ENCODE measurements around the gene MORF4L1.

DNA sequence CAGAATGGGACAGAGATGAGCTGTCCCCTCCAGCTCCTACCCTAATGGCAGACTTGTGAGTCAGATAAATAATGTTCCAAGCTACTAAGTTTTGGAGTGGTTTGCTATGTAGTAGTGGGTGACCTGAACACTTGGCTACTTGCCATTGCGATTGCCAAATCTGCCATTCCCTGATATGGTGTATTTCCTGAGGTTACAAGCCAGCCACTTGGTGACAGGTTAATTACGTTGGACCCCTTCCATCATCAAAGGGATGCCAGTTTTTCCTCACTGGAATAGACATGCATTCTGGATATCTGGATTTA is 33.6 kb downstream of the MORF4L1 start:
- TF ChIP-seq, protein P1, sequence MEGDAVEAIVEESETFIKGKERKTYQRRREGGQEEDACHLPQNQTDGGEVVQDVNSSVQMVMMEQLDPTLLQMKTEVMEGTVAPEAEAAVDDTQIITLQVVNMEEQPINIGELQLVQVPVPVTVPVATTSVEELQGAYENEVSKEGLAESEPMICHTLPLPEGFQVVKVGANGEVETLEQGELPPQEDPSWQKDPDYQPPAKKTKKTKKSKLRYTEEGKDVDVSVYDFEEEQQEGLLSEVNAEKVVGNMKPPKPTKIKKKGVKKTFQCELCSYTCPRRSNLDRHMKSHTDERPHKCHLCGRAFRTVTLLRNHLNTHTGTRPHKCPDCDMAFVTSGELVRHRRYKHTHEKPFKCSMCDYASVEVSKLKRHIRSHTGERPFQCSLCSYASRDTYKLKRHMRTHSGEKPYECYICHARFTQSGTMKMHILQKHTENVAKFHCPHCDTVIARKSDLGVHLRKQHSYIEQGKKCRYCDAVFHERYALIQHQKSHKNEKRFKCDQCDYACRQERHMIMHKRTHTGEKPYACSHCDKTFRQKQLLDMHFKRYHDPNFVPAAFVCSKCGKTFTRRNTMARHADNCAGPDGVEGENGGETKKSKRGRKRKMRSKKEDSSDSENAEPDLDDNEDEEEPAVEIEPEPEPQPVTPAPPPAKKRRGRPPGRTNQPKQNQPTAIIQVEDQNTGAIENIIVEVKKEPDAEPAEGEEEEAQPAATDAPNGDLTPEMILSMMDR (IDR thresholded peaks at IDR 0.05): no peak
- TF ChIP-seq POLR2A (IDR thresholded peaks at IDR 0.05): no peak
